ENCODE results near the gene DRD1. TPM values are rescaled to one million over a fixed set of nuclear protein-coding genes. Genes with fewer than 3 reads are reported as not detected.
A peak's percentile ranks its signal among the peaks of the same experiment; 100 is the strongest.

Gene DRD1
- total RNA-seq, 4 donors from 2014 or later, result 0.06 to 0.19 TPM; not detected in 2

DNA sequence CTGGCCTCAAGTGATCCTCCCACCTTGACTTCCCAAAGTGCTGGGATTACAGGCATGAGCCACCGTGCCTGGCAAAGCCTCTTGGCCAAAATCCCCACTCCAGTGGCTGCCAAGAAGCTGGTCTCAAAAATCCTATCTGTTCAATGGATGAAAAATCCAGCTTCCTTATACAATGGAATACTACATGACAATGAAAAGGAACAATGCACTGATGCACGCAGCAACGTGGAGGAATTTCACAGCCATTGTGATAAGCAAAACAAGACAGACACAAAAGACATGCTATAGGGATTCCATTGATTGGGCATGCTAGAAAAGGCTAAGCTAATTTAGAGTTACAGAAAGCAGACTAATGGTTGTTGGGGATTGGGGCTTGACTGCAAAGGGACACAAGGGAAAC is 21.3 kb upstream of the DRD1 start:
- H3K4me3 ChIP-seq, result no peak overlapping the region
- H3K27me3 ChIP-seq, result peaks cover 0 to 9% (median 0%) of the 10 kb centered on the region in 4 donors
- TF ChIP-seq POLR2A (IDR thresholded peaks at IDR 0.05), result no peak
- TF ChIP-seq, protein P1, sequence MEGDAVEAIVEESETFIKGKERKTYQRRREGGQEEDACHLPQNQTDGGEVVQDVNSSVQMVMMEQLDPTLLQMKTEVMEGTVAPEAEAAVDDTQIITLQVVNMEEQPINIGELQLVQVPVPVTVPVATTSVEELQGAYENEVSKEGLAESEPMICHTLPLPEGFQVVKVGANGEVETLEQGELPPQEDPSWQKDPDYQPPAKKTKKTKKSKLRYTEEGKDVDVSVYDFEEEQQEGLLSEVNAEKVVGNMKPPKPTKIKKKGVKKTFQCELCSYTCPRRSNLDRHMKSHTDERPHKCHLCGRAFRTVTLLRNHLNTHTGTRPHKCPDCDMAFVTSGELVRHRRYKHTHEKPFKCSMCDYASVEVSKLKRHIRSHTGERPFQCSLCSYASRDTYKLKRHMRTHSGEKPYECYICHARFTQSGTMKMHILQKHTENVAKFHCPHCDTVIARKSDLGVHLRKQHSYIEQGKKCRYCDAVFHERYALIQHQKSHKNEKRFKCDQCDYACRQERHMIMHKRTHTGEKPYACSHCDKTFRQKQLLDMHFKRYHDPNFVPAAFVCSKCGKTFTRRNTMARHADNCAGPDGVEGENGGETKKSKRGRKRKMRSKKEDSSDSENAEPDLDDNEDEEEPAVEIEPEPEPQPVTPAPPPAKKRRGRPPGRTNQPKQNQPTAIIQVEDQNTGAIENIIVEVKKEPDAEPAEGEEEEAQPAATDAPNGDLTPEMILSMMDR (IDR thresholded peaks at IDR 0.05), result no peak
- intact Hi-C loops (cut with DNase I), result no loop called here
- 22 to 41% methylated on average over 2 to 3 of the region's 3 CpGs for WGBS, 2 donors
- no peaks in the 10 kb centered on the region for H3K9me3 ChIP-seq
- peaks cover 1 to 48% (median 25%) of the 10 kb centered on the region in 3 donors for H3K4me1 ChIP-seq
- H3K27ac ChIP-seq, result no peak overlapping the region
- H3K36me3 ChIP-seq, result no peaks in the 10 kb centered on the region
- no peak for DNase-seq

DNA sequence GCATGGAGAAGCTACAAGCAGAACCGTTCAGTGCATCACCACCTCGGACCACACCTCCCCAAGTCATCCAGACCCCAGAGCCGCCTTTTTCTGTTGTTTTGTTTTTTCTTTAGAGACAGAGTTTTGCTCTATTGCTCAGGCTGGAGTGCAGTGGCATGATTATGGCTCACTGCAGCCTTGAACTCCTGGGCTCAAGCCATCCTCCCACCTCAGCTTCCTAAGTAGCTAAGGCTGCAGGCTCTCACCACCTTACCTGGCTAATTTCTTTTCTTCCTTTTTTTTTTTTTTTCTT is 20.9 kb upstream of the DRD1 start:
- Histone ChIP-seq H3K4me3 (no peak overlapping the region), H3K4me1 (peaks cover 0 to 44% (median 25%) of the 10 kb centered on the region in 3 donors), H3K27me3 (peaks cover 0 to 5% (median 0%) of the 10 kb centered on the region in 4 donors), H3K9me3 (no peaks in the 10 kb centered on the region), H3K36me3 (no peaks in the 10 kb centered on the region), H3K27ac (no peak overlapping the region)
- TF ChIP-seq, protein P1 (IDR thresholded peaks at IDR 0.05), result peak in 1 of 6 experiments; percentile 0
- TF ChIP-seq POLR2A (IDR thresholded peaks at IDR 0.05), result no peak
- 0 to 2% methylated on average over 2 to 3 of the region's 3 CpGs for WGBS, 2 donors
- DNase-seq, result no peak
- intact Hi-C loops (cut with DNase I), result no loop called here

DNA sequence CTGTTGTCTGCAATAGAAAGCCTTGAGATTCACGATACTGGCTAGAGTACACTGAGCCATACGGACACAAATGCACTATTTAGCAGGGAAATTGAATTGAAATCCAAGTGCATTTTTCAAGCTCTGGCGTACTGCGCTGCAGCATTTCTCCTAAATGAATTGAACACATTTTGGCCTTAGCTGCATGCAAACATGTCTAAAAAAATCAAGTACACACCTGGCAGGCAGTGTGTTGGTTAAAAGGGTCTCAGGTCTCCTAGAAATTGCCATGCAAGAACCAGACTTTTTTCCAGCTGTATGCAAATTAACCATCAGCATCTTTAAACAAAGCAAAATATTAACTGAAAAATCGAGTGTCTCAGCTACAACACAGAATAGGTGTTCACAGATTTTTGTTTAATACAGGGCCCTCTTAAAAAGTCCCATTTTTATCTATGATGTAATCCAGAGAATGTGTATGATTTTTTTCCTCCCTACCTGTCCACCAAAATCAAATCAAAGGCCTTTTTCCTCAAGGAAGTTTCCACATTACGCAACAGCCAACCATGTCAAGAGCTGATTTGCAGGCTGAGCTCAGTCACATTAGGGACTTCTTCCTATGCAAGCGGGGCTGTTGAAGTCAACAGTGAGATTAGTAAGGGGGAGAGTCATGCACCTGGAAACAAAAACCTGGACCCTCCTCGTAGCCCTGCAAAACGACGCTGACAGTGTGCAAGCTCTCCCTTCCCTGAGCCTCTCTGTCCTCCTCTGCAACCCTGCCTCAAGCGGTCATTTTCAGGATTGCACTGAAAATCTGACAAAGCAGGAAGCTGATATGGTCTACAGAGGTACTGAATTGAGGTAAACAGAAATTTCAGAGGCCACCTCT is 20.3 kb upstream of the DRD1 start:
- intact Hi-C loops (cut with DNase I), result no loop called here
- no peaks in the 10 kb centered on the region for H3K27me3 ChIP-seq
- H3K4me3 ChIP-seq, result no peak overlapping the region
- peaks cover 0 to 38% (median 25%) of the 10 kb centered on the region in 3 donors for H3K4me1 ChIP-seq
- TF ChIP-seq, protein P1 (IDR thresholded peaks at IDR 0.05), result peak; percentile 42 to 66 (median 55)
- no peak for TF ChIP-seq POLR2A (IDR thresholded peaks at IDR 0.05)
- no peaks in the 10 kb centered on the region for H3K36me3 ChIP-seq
- H3K9me3 ChIP-seq, result no peaks in the 10 kb centered on the region
- 63 to 67% methylated on average over 7 to 8 of the region's 11 CpGs for WGBS, 2 donors
- H3K27ac ChIP-seq, result no peak overlapping the region
- no peak for DNase-seq

DNA sequence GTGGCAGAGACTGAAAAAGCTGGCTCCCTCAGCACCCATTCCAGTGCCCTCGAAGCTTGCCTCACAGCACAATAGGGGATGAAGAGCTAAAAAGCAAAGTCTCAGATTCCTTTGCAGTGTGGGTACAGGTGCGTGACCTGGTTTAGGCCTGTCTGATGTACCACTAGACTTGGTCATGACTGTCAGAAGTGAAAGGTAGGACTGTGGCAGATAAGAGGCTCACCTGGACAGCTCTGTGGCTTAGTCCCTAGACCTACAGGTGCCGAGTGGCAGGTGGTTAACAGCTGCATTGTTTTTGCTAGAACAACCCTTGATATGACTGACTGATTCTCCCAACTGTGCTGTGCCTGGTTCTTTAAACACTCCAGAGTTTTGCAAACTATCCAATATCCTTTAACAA is 19.7 kb upstream of the DRD1 start:
- TF ChIP-seq, protein P1 (IDR thresholded peaks at IDR 0.05), result no peak
- TF ChIP-seq POLR2A (IDR thresholded peaks at IDR 0.05), result no peak
- Histone ChIP-seq H3K27ac (no peak overlapping the region), H3K27me3 (peaks cover 0 to 6% (median 0%) of the 10 kb centered on the region in 4 donors), H3K36me3 (no peaks in the 10 kb centered on the region), H3K9me3 (no peaks in the 10 kb centered on the region), H3K4me3 (no peak overlapping the region), H3K4me1 (peaks cover 0 to 38% (median 25%) of the 10 kb centered on the region in 3 donors)
- 80 to 87% methylated on average over 3 of the region's 3 CpGs for WGBS, 2 donors
- intact Hi-C loops (cut with DNase I), result no loop called here
- DNase-seq, result no peak

DNA sequence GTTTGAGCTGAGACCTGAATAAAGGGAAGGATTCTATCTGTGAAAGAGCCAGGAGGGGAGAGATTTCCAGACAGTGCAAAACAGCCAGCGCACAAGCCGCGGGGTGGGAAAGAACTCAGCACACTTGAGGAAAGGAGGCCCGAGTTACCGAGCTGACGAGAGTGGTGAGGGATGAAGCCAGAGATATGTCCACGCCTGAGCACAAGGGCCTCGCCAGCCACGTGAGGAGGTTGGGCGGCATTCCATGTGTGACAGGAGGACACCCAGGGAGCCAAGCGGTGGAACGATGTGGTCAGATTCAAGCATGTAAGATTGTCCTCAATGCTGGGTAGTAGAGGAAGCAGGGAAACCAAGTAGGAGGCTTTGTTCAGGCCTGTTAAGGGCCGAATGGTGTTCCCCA is 17.4 kb upstream of the DRD1 start:
- TF ChIP-seq POLR2A (IDR thresholded peaks at IDR 0.05), result no peak
- TF ChIP-seq, protein P1 (IDR thresholded peaks at IDR 0.05), result no peak
- intact Hi-C loops (cut with DNase I), result no loop called here
- peaks cover 0 to 15% (median 13%) of the 10 kb centered on the region in 3 donors for H3K4me1 ChIP-seq
- no peak for DNase-seq
- no peak overlapping the region for H3K4me3 ChIP-seq
- H3K27me3 ChIP-seq, result peaks cover 0 to 16% (median 0%) of the 10 kb centered on the region in 4 donors
- H3K27ac ChIP-seq, result no peak overlapping the region
- H3K36me3 ChIP-seq, result no peaks in the 10 kb centered on the region
- no peaks in the 10 kb centered on the region for H3K9me3 ChIP-seq
- 91 to 94% methylated on average over 13 of the region's 13 CpGs for WGBS, 2 donors
